Activated gamma-delta T cell treated with Interleukin-2 at 50 U/mL for 16 hours (primary cell): ENCODE results near the gene KCNJ14.
A peak's percentile ranks its signal among the peaks of the same experiment; 100 is the strongest.

ENCODE experiments used
- DNase-seq: peaks from one replicate; pipeline ENCODE4 v3.0.0-alpha.2; 2020

Gene KCNJ14

GRCh38 chr19:48455171-48455907 lies at the start of gene KCNJ14:
TSS of gene KCNJ14 (plus strand) at chr19:48455574. CDS start at chr19:48461725, 6,151 bp downstream.
- DNase-seq, result no peak

- no peak for DNase-seq
Measured at GRCh38 chr19:48405850-48406249, 49.5 kb upstream of the KCNJ14 start.

- DNase-seq, result no peak
Measured at GRCh38 chr19:48413879-48414587, 41.3 kb upstream of the KCNJ14 start.

- peak; percentile 62 for DNase-seq
Measured at GRCh38 chr19:48415395-48415794, 40.0 kb upstream of the KCNJ14 start.

- DNase-seq, result no peak
Measured at GRCh38 chr19:48415806-48416221, 39.6 kb upstream of the KCNJ14 start.

- no peak for DNase-seq
Measured at GRCh38 chr19:48417421-48417820, 38.0 kb upstream of the KCNJ14 start.

- DNase-seq, result no peak
Measured at GRCh38 chr19:48418317-48419064, 36.9 kb upstream of the KCNJ14 start.

- DNase-seq, result peak; percentile 65
Measured at GRCh38 chr19:48419158-48419920, 36.0 kb upstream of the KCNJ14 start.

GRCh38 chr19:48421548-48421947 lies 33.8 kb upstream of the KCNJ14 start:
- DNase-seq, result no peak

GRCh38 chr19:48424694-48425219 lies 30.6 kb upstream of the KCNJ14 start:
- DNase-seq, result no peak

GRCh38 chr19:48428670-48429069 lies 26.7 kb upstream of the KCNJ14 start:
- DNase-seq, result no peak

- DNase-seq, result no peak
Measured at GRCh38 chr19:48433337-48433736, 22.0 kb upstream of the KCNJ14 start.

- DNase-seq, result no peak
Measured at GRCh38 chr19:48436586-48436985, 18.8 kb upstream of the KCNJ14 start.

- no peak for DNase-seq
Measured at GRCh38 chr19:48441360-48442050, 13.9 kb upstream of the KCNJ14 start.

GRCh38 chr19:48442116-48443035 lies 13.0 kb upstream of the KCNJ14 start:
- no peak for DNase-seq

GRCh38 chr19:48443256-48443655 lies 12.1 kb upstream of the KCNJ14 start:
- DNase-seq, result no peak

- DNase-seq, result no peak
Measured at GRCh38 chr19:48443731-48444128, 11.6 kb upstream of the KCNJ14 start.

GRCh38 chr19:48444129-48444935 lies 11.0 kb upstream of the KCNJ14 start:
- DNase-seq, result no peak

- no peak for DNase-seq
Measured at GRCh38 chr19:48444936-48445200, 10.5 kb upstream of the KCNJ14 start.

- no peak for DNase-seq
Measured at GRCh38 chr19:48445256-48445605, 10.1 kb upstream of the KCNJ14 start.
